ENCODE measurements around the gene STATH. TPM values are rescaled to one million over a fixed set of nuclear protein-coding genes. Genes with fewer than 3 reads are reported as not detected.

The STATH gene
- total and polyA plus RNA-seq, 2 of the 8 experiments (the other 6 are each of a cell fraction or from before 2014, with no cell fraction given): not detected

- no peak for TF ChIP-seq GTF2F1 (IDR thresholded peaks at IDR 0.05; ENCODE audit: borderline replicate concordance, low read depth, low read length)
- TF ChIP-seq TAF1 (IDR thresholded peaks at IDR 0.05; ENCODE audit: low read depth, low read length): no peak
- no peak for TF ChIP-seq JUN (IDR thresholded peaks at IDR 0.05; ENCODE audit: low read depth, low read length)
These were observed 38.6 kb upstream of the STATH start (continued) for GRCh38 chr4:69957209-69957608.
